ENCODE results near the gene TNFSF9. TPM values are rescaled to one million over a fixed set of nuclear protein-coding genes. Genes with fewer than 3 reads are reported as not detected.
"Not testable (repeated sequence)": the region's sequence is repeated elsewhere in the genome, so short reads cannot be mapped to it uniquely, and the experiment has no call there.

The TNFSF9 gene
- total RNA-seq, 1 donor from 2014 or later: 1.6 TPM

DNA sequence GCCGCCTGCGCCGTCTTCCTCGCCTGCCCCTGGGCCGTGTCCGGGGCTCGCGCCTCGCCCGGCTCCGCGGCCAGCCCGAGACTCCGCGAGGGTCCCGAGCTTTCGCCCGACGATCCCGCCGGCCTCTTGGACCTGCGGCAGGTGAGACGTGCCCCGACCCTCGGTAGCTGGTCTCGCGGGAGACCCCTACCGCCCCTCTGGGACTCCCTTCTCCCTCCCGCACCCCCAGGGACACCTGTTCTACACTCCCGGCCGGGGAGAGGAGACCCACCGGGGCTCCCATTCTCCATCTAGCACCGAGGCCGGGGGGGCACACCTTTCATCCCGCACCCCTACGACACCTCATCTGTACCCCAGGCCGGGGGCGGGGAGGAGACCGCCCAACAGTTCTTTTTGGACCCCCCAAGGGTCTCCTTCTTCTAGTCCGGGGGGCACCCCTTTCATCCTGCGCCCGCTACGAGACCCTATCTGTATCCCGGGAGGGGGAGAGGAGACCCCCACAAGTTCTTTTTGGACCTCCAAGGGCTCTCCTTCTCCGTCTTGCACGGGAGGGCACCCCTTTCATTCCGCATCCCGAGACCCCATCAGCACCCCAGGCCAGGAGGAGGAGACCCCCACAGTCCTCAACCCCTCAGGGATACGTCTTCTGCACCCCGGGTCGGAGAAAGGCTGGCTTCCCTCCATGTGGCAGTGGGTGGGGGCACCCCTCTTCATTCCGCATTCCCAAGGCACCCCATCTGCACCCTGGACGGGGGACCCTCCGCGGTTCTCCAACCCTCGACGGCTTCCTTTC is 533 bp downstream of the TNFSF9 start:
- intact Hi-C loops (cut with micrococcal nuclease): loop anchor here (5.0 kb wide), 2 partner anchors 206 to 331 kb away; partner anchors contain the start of genes GPR108 and TRIP10

DNA sequence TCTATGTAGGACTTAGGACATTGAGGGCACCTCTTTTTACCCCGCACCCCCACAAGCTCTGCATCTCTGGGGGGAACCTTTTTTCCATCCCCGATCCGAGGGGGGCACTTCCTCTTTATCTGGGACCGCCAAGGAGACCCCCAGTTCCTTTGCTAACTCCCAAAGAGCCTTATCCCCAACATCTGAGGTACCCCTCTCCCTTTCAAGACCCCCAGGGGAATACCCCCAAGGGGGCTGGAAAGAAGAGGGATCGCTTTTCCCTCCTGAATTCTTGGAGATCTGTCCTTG is 1.1 kb downstream of the TNFSF9 start:
- intact Hi-C loops (cut with micrococcal nuclease): loop anchor here (5.0 kb wide), 2 partner anchors 205 to 330 kb away; partner anchors contain the start of genes GPR108 and TRIP10

DNA sequence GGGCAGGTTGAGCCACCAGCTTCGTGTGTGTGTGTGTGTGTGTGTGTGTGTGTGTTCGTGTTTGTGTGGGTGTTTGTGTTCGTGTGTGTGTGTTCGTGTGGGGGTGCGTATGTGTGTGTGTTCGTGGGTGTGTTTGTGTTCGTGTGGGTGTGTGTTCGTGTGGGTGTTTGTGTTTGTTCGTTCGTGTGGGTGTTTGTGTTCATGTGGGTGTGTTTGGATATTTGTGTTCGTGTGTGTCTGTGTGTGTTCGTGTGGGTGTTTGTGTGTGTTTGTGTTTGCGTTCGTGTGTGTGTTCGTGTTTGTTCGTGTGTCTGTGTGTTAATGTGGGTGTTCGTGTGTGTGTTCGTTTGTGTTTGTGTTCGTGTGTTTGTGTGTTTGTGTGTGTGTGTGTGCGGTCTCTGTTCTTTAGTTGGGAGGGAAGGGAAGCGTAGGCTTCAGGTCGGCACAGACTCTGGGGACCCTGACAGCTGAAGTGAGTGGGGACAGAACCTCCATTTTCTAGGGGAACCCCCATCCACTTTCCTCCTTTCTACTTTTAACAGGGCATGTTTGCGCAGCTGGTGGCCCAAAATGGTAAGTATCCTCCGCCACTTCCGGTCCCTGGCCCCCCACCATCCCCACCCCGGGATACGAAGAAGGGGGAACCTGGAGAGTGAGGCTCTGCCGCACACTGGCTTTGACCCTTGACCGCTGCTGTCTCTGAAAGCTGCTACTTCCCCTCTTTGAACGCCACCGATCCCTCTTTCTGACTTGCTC is 1.6 kb downstream of the TNFSF9 start:
- intact Hi-C loops (cut with micrococcal nuclease): loop anchor here (5.0 kb wide), 2 partner anchors 205 to 330 kb away; partner anchors contain the start of genes GPR108 and TRIP10

DNA sequence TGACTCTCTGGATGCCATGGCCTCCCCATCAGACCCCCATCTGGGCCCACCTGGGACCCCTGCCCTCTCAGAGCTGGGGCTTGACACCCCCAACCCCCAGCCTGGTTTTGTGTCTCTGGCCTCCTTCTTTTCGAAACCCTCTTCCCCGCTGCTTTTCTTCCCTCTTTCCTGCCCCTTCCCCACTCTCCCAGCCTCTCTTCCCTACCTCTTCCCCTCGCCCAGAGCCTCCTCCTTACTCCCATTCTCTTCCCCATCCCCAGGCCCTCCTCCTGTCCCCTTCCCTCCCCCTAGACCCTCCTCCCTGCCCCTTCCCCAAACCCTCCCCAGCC is 2.1 kb downstream of the TNFSF9 start:
- intact Hi-C loops (cut with micrococcal nuclease): loop anchor here (5.0 kb wide), 2 partner anchors 204 to 329 kb away; partner anchors contain the start of genes GPR108 and TRIP10

DNA sequence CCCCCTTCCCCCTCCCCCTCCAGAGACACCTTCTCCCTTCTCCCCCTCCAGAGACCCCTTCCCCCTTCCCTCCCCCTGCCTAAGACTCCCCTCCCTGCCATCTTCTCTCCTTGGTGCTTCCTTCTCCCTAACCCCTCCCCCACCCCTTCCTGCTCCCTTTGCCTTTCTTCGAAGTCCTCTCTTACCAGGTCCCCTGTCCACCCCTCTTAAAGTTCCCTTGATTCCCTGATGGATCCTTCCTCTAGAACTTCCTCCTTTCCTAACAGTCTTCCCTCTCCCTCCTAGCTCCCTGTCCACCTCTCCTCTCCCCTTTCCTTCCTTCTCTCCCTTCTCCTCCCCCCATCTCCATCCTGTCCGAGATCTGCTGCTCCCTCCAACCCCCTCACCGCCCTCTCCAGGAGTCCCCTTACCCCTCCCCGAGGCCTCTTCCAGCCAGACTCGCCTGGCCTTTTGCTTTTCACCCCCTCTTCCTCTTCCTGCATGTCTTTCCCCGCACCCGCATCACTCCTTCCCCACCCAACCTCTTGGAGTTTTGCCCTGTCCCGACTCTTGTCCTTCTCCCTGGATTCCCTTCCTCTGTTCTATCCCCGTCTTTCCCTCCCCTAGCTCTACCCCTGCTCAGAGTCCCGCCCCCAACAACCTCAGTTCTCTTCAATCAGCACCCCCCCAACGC is 3.1 kb downstream of the TNFSF9 start:
- intact Hi-C loops (cut with micrococcal nuclease): loop anchor here (5.0 kb wide), 2 partner anchors 203 to 328 kb away; partner anchors contain the start of genes GPR108 and TRIP10

DNA sequence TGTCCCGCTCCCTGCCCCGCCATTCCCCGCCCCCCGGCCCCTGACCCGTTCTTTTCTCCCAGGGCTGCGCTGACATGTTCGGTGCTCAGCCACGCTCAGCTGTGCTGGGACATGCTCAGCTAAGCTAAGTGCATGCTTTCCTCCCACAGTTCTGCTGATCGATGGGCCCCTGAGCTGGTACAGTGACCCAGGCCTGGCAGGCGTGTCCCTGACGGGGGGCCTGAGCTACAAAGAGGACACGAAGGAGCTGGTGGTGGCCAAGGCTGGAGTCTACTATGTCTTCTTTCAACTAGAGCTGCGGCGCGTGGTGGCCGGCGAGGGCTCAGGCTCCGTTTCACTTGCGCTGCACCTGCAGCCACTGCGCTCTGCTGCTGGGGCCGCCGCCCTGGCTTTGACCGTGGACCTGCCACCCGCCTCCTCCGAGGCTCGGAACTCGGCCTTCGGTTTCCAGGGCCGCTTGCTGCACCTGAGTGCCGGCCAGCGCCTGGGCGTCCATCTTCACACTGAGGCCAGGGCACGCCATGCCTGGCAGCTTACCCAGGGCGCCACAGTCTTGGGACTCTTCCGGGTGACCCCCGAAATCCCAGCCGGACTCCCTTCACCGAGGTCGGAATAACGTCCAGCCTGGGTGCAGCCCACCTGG is 3.7 kb downstream of the TNFSF9 start:
- intact Hi-C loops (cut with micrococcal nuclease): loop anchor here (5.0 kb wide), 2 partner anchors 203 to 328 kb away; partner anchors contain the start of genes GPR108 and TRIP10

DNA sequence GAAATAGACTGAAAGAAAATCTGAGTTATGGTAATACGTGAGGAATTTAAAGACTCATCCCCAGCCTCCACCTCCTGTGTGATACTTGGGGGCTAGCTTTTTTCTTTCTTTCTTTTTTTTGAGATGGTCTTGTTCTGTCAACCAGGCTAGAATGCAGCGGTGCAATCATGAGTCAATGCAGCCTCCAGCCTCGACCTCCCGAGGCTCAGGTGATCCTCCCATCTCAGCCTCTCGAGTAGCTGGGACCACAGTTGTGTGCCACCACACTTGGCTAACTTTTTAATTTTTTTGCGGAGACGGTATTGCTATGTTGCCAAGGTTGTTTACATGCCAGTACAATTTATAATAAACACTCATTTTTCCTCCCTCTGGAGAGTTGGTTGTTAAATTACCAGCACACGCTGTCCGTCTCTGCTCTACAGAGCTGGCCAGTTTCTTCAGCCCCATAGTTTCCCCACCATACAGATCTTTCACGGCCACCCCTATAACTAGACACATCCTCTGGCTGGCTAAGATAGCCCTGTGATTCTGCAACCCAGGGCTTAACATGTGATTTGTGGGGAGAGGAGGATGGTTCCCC is 4.8 kb downstream of the TNFSF9 start:
- intact Hi-C loops (cut with micrococcal nuclease): no loop called here

DNA sequence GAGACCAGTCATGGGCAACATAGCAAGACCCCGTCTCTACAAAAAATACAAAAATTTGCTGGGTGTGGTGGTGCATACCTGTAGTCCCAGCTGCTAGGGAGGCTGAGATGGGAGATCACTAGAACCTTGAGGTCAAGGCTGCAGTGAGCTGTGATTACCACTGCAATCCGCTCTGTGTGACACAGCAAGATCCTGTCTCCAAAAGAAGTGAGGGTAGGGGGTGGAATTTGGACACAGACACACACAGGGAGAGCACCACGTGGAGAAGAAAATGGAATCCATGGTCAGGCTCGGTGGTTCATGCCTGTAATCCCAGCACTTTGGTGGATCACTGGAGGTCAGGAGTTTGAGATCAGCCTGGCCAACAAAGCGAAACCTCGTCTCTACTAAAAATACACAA is 8.7 kb downstream of the TNFSF9 start:
- intact Hi-C loops (cut with micrococcal nuclease): no loop called here

DNA sequence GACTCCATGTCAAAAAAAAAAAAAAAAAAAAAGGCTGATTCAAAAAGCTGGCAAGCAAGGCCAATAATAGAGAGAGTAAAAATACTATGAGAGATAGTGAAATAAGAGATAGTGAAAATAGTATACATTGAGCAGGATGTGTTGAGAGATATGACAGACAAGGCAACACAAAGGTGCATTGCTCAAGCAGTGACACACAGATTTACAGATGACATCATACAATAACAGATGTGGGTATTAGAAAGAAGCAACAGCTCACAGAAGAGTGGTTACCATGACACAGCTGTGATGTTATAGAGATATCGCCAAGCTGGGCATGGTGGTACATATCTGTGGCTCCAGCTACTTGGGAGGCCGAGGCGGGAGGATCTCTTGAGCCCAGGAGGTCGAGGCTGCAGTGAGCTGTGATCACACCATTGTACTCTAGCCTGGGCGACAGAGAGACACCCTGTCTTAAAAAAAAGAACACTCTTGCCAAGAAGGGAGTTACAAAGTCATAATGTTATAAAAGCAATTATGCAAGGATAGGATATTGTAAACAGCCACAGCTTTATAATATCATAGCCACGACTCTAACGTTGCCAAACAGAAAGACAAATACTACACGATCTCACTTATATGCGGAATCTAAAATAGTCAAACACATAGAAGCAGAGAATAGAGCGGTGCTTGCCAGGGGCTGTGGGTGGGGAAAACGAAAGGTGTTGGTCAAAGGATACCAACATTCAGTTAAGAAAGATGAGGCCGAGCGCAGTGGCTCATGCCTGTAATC is 10.3 kb downstream of the TNFSF9 start:
- intact Hi-C loops (cut with micrococcal nuclease): no loop called here

DNA sequence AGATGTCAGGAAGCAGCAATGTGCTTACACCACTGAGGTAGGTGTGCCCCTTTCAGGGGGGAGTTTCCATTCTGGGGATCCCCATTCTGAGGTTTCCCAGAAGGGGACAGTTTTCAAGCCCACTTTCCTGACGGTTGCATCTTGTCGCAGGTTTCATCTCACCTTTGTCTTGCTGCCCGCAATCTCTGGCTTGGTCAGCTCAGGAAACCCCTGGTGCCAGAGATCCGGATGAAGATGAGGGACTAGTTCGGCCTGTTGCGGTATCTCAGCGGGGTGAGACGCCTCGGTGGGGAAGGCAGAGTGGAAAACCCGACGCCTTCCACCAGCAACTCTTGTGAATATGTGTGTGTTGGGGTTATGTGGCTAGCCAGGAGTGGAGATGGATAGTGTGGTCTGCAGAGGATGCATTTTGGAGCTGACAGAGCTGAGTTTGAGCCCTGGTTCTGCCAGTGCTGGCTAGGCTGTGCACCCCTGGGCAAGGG is 13.1 kb downstream of the TNFSF9 start:
- intact Hi-C loops (cut with micrococcal nuclease): no loop called here

DNA sequence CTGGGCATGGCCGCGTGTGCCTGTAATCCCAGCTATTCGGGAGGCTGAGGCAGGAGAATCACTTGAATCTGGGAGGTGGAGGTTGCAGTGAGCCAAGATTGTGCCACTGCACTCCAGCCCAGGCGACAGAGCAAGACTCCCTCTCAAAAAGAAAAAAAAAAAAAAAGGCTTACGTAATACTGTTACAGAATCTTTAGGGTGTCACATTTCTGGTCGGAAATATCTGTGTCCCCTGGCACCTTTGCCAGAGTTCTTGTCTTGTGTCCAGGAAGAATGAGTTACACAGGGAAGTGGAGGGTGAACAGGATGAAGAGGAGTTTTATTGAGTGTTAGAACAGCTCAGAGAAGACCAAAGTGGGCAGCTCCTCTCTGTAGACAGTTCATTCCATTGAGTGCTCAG is 19.9 kb downstream of the TNFSF9 start:
- intact Hi-C loops (cut with micrococcal nuclease): not testable (repeated sequence)

DNA sequence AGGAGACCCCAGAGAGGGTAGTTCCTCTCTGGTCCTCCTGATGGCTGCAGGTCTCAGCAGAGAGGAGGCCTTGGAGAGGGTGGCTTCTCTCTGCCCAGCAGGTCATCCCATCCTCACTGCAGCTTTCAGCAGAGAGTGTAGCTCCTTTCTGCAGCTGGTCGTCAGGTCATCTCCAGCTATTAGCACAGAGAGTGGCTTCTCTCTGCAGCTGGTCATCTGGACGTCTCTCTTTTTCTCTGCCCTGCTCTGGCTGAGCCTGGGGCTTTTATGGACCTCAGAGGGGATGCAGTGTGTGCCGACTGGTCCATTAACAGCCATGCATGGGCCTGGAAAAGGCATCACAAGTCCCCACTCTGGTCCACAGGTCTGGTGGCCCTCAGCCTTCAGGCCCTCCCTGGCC is 20.3 kb downstream of the TNFSF9 start:
- intact Hi-C loops (cut with micrococcal nuclease): no loop called here

DNA sequence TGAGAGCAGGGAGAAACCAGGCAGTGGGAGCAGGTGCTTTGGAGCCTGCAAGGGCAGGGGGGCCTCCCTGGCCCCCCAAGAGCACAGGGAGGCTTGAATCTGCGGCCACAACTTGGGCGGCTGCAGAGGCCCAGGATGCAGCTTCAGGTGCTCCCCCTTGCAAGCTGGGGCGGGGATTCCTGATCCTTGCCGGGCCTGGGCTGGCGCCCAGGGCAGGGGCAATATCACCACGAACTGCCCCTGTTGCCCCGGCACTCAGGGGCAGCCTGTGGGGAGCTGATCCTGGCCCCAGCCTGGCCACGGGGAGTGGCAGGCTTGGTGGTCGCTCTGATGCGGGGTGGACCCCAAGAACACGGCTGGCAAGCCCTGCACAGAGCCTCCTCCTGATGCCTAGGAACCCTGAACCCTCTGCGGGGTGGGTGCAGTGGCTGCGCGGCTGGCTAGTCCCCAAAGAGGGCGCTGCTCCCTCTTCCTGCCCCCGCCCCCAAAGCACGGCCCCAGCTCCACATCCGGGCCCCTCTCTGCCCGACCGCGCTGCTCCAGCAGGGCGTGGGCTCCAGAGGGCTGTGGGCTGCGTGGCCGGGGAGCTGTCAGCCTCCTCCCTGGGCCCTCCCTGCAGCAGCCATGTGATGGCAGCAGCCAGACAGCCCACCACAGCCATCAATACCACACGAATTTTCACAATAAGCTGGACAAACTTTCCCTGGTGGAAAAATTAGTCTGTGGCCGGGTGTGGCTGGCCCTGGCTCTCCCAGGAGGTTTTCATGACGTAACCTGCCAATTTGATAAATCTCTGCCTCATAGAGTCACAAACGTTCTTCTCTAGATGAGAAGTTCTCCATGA is 21.0 kb downstream of the TNFSF9 start:
- intact Hi-C loops (cut with micrococcal nuclease): no loop called here

DNA sequence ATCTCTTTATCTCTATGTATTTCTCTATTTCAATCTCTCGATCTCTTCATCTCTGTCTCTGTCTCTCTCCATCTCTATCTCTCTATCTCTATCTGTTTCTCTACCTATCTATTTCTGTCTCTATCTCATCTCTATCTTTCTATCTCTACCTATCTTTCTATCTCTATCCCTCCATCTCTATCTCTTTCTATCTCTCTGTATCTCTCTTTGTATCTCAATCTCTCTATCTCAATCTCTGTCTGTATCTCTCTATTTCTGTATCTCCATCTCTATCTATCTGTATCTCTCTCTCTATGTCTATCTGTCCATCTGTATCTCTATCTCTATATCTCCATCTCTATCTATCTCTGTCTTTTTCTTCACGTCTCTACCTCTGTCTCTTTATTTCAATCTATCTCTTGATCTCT is 25.2 kb downstream of the TNFSF9 start:
- intact Hi-C loops (cut with micrococcal nuclease): loop anchor here (2.0 kb wide), 1 partner anchor 37 kb away; no protein-coding TSS in a partner anchor

DNA sequence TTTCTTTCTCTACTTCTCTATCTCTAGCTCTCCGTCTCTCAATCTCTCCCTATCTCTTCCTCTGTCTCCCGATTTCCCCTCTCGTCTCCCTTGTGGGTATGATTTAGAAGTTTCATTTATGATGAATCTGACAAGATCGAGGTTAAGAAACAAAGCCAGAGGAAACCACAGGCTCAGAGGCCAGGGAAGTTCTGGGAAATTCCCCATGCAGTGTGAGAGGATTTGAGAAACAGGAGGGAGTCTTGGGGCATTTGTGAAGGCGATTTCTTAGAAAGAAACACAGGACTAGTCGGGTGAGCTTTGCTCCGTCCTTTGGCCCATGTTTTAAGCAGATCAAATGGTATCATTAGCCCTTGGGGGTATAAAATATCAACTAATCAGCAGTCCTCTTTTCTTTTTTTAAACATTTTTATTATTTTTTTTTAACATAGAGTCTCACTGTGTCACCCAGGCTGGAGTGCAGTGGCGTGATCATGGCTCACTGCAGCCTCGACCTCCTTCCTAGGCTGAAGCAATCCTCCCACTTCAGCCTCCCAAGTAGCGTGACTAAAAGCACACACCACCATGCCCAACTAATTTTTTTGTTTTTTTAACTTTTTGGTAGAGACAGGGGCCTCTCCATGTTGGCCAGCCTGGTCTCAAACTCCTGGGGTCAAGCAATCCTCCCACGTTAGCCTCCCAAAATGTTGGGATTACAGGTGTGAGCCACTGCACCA is 25.8 kb downstream of the TNFSF9 start:
- intact Hi-C loops (cut with micrococcal nuclease): loop anchor here (2.0 kb wide), 1 partner anchor 38 kb away; no protein-coding TSS in a partner anchor

DNA sequence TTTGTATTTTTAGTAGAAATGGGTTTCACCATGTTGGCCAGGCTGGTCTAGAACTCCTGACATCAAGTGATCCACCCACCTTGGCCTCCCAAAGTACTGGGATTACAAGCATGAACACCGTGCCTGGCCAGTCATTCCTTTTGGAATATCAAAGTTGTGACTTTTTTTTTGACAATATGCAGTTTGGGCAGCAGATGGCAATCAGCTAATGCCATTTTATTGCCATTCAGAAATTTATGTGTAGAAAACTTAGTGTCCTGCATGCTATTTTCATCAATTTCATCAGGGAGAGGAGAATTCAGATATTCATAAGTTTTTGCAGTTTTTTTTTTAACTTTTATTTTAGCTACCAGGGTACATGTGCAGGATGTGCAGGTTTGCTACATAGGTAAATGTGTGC is 31.6 kb downstream of the TNFSF9 start:
- intact Hi-C loops (cut with micrococcal nuclease): not testable (repeated sequence)

DNA sequence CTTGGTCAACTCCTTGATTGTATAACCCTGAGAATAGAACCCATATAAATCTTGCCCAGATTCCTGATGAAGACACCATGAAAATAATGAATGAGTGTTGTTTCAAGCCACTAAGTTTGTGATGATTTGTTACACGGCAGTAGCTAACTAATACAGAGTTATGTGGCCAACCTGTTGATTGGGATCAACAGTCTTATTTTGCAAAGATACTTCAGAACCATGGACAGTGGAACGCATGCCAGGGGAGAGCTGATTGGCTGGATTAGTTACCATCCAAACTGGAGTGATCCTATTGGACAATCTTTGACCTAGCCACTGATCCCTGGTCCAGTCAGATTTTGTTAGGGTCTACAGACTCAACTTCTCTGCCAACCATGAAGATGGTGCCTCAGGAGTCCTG is 33.6 kb downstream of the TNFSF9 start:
- intact Hi-C loops (cut with micrococcal nuclease): no loop called here

DNA sequence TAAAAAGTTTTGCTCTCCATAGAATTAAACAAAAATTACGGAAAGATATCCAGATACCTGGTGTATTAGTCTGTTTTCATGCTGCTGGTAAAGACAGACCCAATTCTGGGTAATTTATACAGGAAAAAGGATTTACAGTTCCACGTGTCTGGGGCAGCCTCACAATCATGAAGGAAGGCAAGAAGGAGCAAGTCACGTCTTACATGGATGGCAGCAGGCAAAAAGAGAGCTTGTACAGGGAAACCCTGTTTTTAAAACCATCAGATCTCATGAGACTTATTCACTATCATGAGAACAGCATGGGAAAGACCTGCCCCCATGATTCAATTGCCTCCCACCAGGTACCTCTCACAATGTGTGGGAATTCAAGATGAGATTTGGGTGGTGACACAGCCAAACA is 35.9 kb downstream of the TNFSF9 start:
- intact Hi-C loops (cut with micrococcal nuclease): not testable (repeated sequence)

All from T-helper 2 cell treated with Interferon-gamma antibody and Interleukin-4, amounts not matched to agents 100 ng/mL and 5 ng/mL, for 36 hours (primary cell).